RWPE1 (cell line): ENCODE data around the gene ATP5F1A.
"Not testable (repeated sequence)": the region's sequence is repeated elsewhere in the genome, so short reads cannot be mapped to it uniquely, and the experiment has no call there.

Experiments
- CTCF ChIA-PET: fragments of 350-600 bp; sonication (Branson Sonifier 250); formaldehyde crosslinking; extraction: SDS; loops from one replicate; lab custom pipeline; 2021; lab: Yijun Ruan, JAX
- POLR2A ChIA-PET: fragments of 400-600 bp; formaldehyde crosslinking; extraction: SDS; loops from one replicate; lab custom pipeline; 2020; ENCODE audit warnings: antibody characterized with exemption; ENCODE audit not compliant: low non-redundant PET; lab: Yijun Ruan, JAX
- DNase-seq: peaks from one replicate; pipeline ENCODE4 v3.0.0; 2012; ENCODE audit warnings: low spot score
- H3K27ac ChIP-seq: fragments of 450-650 bp; 2 replicates; pipeline ENCODE4 v1.5.1; 2017
- TF ChIP-seq, protein P1 (sequence below): fragments of 450-650 bp; conservative IDR thresholded peaks from 2 replicates; pipeline ENCODE4 v1.5.1; 2017; ENCODE audit warnings: low read depth, mild to moderate bottlenecking

The ATP5F1A gene

DNA sequence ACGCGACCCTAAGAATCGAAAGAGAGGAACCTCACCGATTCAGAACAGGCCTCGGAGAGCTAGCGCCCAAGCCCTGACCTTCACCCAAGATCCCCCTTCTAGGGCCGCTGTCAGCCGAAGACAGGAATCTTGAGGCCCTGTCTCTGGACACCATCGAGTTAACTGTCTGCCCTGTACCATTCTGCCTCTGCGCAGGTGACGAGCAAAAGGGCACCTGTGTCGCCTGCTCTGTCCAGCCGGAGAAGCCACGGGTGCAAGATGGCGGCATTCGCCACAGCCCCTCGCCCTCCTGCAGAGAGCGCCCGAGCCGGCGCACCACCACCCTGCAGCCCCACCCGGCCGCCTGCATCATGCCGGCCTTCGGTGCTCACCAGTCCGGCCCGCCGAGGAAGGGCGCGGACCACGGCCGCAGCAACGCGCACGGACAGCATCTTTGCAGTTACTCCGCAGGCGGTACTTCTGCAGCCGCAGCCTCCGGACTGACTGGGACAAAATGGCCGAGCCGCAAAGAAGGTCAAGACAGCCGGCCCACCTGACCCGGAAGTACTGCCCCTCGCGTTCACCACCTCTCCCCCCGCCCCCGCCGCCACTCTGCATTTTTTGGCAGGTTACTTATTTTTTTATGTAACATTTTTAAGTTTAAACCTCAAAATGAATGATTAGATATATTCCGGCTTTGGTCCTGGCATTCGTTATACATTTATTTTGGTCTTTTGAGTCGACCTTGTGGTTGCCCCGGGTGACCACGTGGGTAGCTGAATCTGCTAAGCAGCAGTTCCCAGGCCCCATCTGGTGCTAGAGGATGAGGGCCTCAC is at the start of gene ATP5F1A:
Gene ATP5F1A (minus strand): TSS at position 496 of the 815 bp plus-strand sequence. CDS start 65 bp downstream, at position 431.
- peak within 1 kb of the TSS; percentile 89 for H3K27ac ChIP-seq
- TF ChIP-seq, protein P1, sequence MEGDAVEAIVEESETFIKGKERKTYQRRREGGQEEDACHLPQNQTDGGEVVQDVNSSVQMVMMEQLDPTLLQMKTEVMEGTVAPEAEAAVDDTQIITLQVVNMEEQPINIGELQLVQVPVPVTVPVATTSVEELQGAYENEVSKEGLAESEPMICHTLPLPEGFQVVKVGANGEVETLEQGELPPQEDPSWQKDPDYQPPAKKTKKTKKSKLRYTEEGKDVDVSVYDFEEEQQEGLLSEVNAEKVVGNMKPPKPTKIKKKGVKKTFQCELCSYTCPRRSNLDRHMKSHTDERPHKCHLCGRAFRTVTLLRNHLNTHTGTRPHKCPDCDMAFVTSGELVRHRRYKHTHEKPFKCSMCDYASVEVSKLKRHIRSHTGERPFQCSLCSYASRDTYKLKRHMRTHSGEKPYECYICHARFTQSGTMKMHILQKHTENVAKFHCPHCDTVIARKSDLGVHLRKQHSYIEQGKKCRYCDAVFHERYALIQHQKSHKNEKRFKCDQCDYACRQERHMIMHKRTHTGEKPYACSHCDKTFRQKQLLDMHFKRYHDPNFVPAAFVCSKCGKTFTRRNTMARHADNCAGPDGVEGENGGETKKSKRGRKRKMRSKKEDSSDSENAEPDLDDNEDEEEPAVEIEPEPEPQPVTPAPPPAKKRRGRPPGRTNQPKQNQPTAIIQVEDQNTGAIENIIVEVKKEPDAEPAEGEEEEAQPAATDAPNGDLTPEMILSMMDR: no peak
- CTCF ChIA-PET: interaction anchor here (0.8 kb wide), 1 partner anchor 30 kb away, joined by 3 read pairs; no protein-coding TSS in a partner anchor
- POLR2A ChIA-PET: interaction anchor here (0.8 kb wide), 1 partner anchor 160 kb away, joined by 5 read pairs; no protein-coding TSS in a partner anchor
- peak; percentile 78 for DNase-seq

DNA sequence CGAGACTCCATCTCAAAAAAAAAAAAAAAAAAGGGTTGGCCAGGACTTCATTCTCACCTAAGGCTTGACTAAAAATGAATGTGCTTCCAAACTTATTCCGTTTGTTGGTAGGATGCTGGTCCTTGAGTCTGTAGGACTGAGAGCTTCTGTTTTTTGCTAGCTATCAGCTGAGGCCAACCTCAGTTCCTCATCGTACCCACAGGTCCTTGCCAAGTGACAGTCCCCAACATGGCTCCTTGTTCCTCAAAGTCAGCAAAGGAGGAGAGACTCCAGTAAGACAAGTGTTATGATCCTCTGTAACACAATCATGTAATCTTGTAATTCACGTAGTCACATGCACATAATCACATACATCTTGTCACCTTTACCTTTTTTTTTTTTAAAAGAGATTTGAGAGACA is 43.1 kb upstream of the ATP5F1A start:
- ChIA-PET CTCF (no interaction called here), POLR2A (no interaction called here)
- DNase-seq: no peak
- TF ChIP-seq, protein P1: no peak
- H3K27ac ChIP-seq: no peak overlapping the region

DNA sequence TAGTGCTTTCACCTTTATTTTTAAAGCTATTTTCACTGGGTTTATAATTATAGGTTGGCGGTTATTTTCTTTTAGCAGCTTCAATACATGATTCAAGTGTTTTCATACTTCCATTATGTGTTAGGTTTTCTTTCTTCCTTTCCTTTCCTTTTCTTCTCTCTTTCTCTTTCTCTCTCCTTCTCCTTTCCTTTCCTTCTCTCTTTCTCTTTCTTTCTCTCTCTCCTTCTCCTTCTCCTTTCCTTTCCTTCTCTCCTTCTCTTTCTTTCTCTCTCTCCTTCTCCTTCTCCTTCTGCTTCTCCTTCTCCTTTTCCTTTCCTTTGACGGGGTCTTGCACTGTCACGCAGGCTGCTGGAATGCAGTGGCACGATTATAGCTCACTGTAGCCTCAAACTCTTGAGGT is 42.1 kb upstream of the ATP5F1A start:
- TF ChIP-seq, protein P1: no peak
- H3K27ac ChIP-seq: no peak overlapping the region
- POLR2A ChIA-PET: no interaction called here
- CTCF ChIA-PET: interaction anchor here (0.7 kb wide), 1 partner anchor 19 kb away, joined by 5 read pairs; no protein-coding TSS in a partner anchor
- no peak for DNase-seq

GRCh38 chr18:46134920-46135675 is 37.0 kb upstream of the ATP5F1A start:
- TF ChIP-seq, protein P1: no peak
- CTCF ChIA-PET: no interaction called here
- H3K27ac ChIP-seq: no peak overlapping the region
- POLR2A ChIA-PET: no interaction called here
- DNase-seq: no peak

DNA sequence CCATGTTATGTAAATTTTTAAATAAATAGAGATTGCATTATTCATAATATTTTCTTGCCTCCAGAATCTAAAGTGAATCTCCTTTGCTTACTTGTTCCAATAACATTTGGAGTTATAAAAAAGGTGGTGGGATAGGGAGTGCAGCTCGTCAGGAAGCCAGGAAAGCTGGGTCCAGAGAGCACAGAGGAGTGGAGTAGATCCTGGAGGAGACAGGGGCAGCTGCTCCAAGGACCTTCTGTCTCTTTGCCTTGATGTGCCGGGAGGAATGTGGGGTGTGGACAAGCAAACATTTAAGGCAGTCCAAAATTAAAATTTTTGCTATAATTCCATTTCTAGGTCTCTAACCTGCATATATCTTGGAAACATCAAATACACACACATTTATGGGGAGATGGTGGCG is 35.4 kb upstream of the ATP5F1A start:
- TF ChIP-seq, protein P1: no peak
- no peak overlapping the region for H3K27ac ChIP-seq
- no peak for DNase-seq
- ChIA-PET CTCF (no interaction called here), POLR2A (no interaction called here)

DNA sequence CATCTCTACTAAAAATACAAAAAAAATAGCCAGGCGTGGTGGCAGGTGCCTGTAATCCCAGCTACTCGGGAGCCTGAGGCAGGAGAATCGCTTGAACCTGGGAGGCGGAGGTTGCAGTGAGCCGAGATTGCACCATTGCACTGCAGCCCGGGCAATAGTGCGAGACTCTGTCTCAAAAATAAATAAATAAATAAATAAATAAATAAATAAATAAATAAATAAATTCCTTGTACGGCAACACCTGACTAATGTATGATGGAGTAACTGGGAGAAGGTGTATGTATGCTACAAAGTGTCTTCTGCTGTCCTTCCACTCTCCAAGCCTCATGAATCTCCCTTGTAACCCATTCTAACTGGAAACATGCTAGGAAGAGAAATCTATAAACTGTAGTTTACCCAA is 32.5 kb upstream of the ATP5F1A start:
- POLR2A ChIA-PET, H3K27ac ChIP-seq, CTCF ChIA-PET, DNase-seq: not testable (repeated sequence)
